Fibroblast of lung (primary cell): ENCODE results near the gene TMCC3. TPM values are rescaled to one million over a fixed set of nuclear protein-coding genes. Genes with fewer than 3 reads are reported as not detected.

Experiments
- DNase-seq, 2 donors: peaks; one replicate each; pipeline versions ENCODE4 v3.0.0 to v3.0.0-alpha.2; 2010; ENCODE audit warnings: low read depth in 2 of 2
- H2AFZ ChIP-seq: 2 replicates; pipeline ENCODE4 v1.5.1; 2012; ENCODE audit warnings: low read length, control low read depth, inconsistent platforms
- H3K27ac ChIP-seq: 2 replicates; pipeline ENCODE4 v1.5.1; 2011; ENCODE audit warnings: low read length, control low read depth; ENCODE audit not compliant: insufficient read depth
- H3K27me3 ChIP-seq: 2 replicates; pipeline ENCODE4 v1.5.1; 2011; ENCODE audit warnings: mild to moderate bottlenecking, low read length; ENCODE audit not compliant: control insufficient read depth, insufficient read depth
- H3K36me3 ChIP-seq: 2 replicates; pipeline ENCODE4 v1.5.1; 2011; ENCODE audit warnings: low read length; ENCODE audit not compliant: control insufficient read depth, insufficient read depth
- H3K4me1 ChIP-seq: 2 replicates; pipeline ENCODE4 v1.5.1; 2011; ENCODE audit warnings: low read length; ENCODE audit not compliant: control insufficient read depth, insufficient read depth; ENCODE audit errors: extremely low read depth
- H3K4me2 ChIP-seq: 2 replicates; pipeline ENCODE4 v1.5.1; 2011; ENCODE audit warnings: low read length, control low read depth; ENCODE audit not compliant: insufficient read depth; ENCODE audit errors: extremely low read depth
- H3K4me3 ChIP-seq, 4 experiments: fragments of 200-600 bp in 1 of 4; sonication (generic) in 1 of 4; replicated peaks in 1 of 4; 2 replicates each; pipeline ENCODE4 v1.5.1; 2011 to 2016; ENCODE audit warnings: low read length in 4 of 4, low read depth in 3 of 4, mild to moderate bottlenecking in 3 of 4, control low read depth in 2 of 4, inconsistent platforms in 1 of 4, mixed read lengths in 1 of 4; ENCODE audit not compliant: insufficient read depth in 1 of 4; ENCODE audit errors: control extremely low read depth in 1 of 4
- H3K79me2 ChIP-seq: 2 replicates; pipeline ENCODE4 v1.5.1; 2012; ENCODE audit warnings: mild to moderate bottlenecking, low read length, inconsistent platforms; ENCODE audit not compliant: control insufficient read depth, insufficient read depth
- H3K9ac ChIP-seq: 2 replicates; pipeline ENCODE4 v1.5.1; 2011; ENCODE audit warnings: mild to moderate bottlenecking, low read length, control low read depth; ENCODE audit not compliant: insufficient read depth
- H3K9me3 ChIP-seq: 2 replicates; pipeline ENCODE4 v1.5.1; 2012; ENCODE audit warnings: low read depth, low read length; ENCODE audit not compliant: control insufficient read depth, insufficient read depth
- H4K20me1 ChIP-seq: 2 replicates; pipeline ENCODE4 v1.5.1; 2011; ENCODE audit warnings: low read length; ENCODE audit not compliant: control insufficient read depth, insufficient read depth; ENCODE audit errors: extremely low read depth
- EZH2 ChIP-seq: IDR thresholded peaks from 2 replicates; pipeline ENCODE4 v1.5.1; 2012; ENCODE audit warnings: low read length, control low read depth, mild to moderate bottlenecking; ENCODE audit errors: missing control alignments
- polyA plus RNA-seq, 2 donors: library from polyadenylated mRNA; depleted of rRNA in 1 of 2; stranded (reverse) in 1 of 2; unstranded in 1 of 2; fragments of >200 nt; gene quantifications; 2 replicates each; pipeline ENCODE4 v1.2.1, GENCODE V29; 2011 to 2012; ENCODE audit warnings: missing spikeins in 1 of 2
- total RNA-seq: library from RNA; depleted of rRNA; stranded (reverse); fragments of >200 nt; gene quantifications from 2 replicates; pipeline ENCODE4 v1.2.1, GENCODE V29; 2014
- TF ChIP-seq, protein P1 (sequence below), 2 donors: IDR thresholded peaks in 1 of 2; conservative IDR thresholded peaks in 1 of 2; 1 replicate in 1 of 2; 2 replicates in 1 of 2; pipeline ENCODE4 v1.5.1; 2011 to 2012; ENCODE audit warnings: low read length in 2 of 2, control low read depth in 1 of 2, inconsistent platforms in 1 of 2, low read depth in 1 of 2, mild to moderate bottlenecking in 1 of 2

Gene TMCC3
- total and polyA plus RNA-seq, 2 donors (not counting 1 experiment from before 2014, with no cell fraction given) = 0.22 to 0.33 TPM

- Histone ChIP-seq H3K27ac (no peak overlapping the region), H3K9me3 (no peaks in the 10 kb centered on the region), H3K4me3 (no peak overlapping the region), H3K4me1 (no peaks in the 10 kb centered on the region), H3K36me3 (no peaks in the 10 kb centered on the region), H3K9ac (no peak overlapping the region), H3K27me3 (peaks cover 5% of the 10 kb centered on the region), H2AFZ (no peak overlapping the region), H4K20me1 (no peaks in the 10 kb centered on the region), H3K4me2 (no peak overlapping the region), H3K79me2 (no peaks in the 10 kb centered on the region)
- no peak for DNase-seq
- TF ChIP-seq, protein P1, sequence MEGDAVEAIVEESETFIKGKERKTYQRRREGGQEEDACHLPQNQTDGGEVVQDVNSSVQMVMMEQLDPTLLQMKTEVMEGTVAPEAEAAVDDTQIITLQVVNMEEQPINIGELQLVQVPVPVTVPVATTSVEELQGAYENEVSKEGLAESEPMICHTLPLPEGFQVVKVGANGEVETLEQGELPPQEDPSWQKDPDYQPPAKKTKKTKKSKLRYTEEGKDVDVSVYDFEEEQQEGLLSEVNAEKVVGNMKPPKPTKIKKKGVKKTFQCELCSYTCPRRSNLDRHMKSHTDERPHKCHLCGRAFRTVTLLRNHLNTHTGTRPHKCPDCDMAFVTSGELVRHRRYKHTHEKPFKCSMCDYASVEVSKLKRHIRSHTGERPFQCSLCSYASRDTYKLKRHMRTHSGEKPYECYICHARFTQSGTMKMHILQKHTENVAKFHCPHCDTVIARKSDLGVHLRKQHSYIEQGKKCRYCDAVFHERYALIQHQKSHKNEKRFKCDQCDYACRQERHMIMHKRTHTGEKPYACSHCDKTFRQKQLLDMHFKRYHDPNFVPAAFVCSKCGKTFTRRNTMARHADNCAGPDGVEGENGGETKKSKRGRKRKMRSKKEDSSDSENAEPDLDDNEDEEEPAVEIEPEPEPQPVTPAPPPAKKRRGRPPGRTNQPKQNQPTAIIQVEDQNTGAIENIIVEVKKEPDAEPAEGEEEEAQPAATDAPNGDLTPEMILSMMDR (conservative IDR thresholded peaks at IDR 0.05 in 1 of 2, IDR thresholded peaks at IDR 0.05 in 1 of 2; ENCODE audit: low read depth in 1 of 2, low read length in 2 of 2) = no peak
These were observed 8.6 kb upstream of the TMCC3 start for GRCh38 chr12:94658931-94659330.

- no peaks in the 10 kb centered on the region for H4K20me1 ChIP-seq
- no peak overlapping the region for H2AFZ ChIP-seq
- no peaks in the 10 kb centered on the region for H3K36me3 ChIP-seq
- H3K4me1 ChIP-seq = no peaks in the 10 kb centered on the region
- no peaks in the 10 kb centered on the region for H3K79me2 ChIP-seq
- H3K4me2 ChIP-seq = no peak overlapping the region
- H3K27me3 ChIP-seq = peaks cover 3% of the 10 kb centered on the region
- no peak overlapping the region for H3K9ac ChIP-seq
- no peak for DNase-seq
- H3K4me3 ChIP-seq = no peak overlapping the region
- no peaks in the 10 kb centered on the region for H3K9me3 ChIP-seq
- TF ChIP-seq EZH2 = no peak
- TF ChIP-seq, protein P1 (conservative IDR thresholded peaks at IDR 0.05 in 1 of 2, IDR thresholded peaks at IDR 0.05 in 1 of 2; ENCODE audit: low read depth in 1 of 2, low read length in 2 of 2) = no peak
- H3K27ac ChIP-seq = no peak overlapping the region
These were observed 6.2 kb upstream of the TMCC3 start for GRCh38 chr12:94656556-94656955.

GRCh38 chr12:94649349-94650142 lies 811 bp downstream of the TMCC3 start:
- H3K27ac ChIP-seq = no peak overlapping the region
- H3K4me3 ChIP-seq = peak overlapping the region; percentile 21 to 72 (median 40)

More at GRCh38 chr12:94649349-94650142, 811 bp downstream of the TMCC3 start:
- no peak overlapping the region for H3K9ac ChIP-seq
- DNase-seq = peak; percentile 30 to 52
- H3K4me2 ChIP-seq = peak overlapping the region; percentile 55
- H3K9me3 ChIP-seq = no peaks in the 10 kb centered on the region
- no peaks in the 10 kb centered on the region for H3K4me1 ChIP-seq
- no peak for TF ChIP-seq EZH2
- TF ChIP-seq, protein P1 (conservative IDR thresholded peaks at IDR 0.05 in 1 of 2, IDR thresholded peaks at IDR 0.05 in 1 of 2; ENCODE audit: low read depth in 1 of 2, low read length in 2 of 2) = peak in 1 of 2 donors; percentile 24
- no peaks in the 10 kb centered on the region for H3K79me2 ChIP-seq
- H3K36me3 ChIP-seq = no peaks in the 10 kb centered on the region
- H4K20me1 ChIP-seq = no peaks in the 10 kb centered on the region
- peak overlapping the region; percentile 51 for H2AFZ ChIP-seq
- peaks cover 5% of the 10 kb centered on the region for H3K27me3 ChIP-seq
